H1 (cell line): ENCODE results near the gene CHEK2. TPM values are rescaled to one million over a fixed set of nuclear protein-coding genes. Genes with fewer than 3 reads are reported as not detected.

Source experiments
- CTCF ChIA-PET: fragments of 300-600 bp; sonication (Branson Sonifier 250); formaldehyde crosslinking; loops from one replicate; lab custom pipeline; 2021; ENCODE audit not compliant: partially characterized antibody; lab: Charles Lee
- POLR2A ChIA-PET: fragments of 300-600 bp; sonication (Branson Sonifier 250); formaldehyde crosslinking; loops from one replicate; lab custom pipeline; 2021; ENCODE audit warnings: inconsistent platforms; ENCODE audit not compliant: partially characterized antibody; lab: Charles Lee
- DNase-seq, 2 experiments: peaks; one replicate each; pipeline versions ENCODE4 v3.0.0 to v3.0.0-alpha.2; 2010 to 2022; ENCODE audit warnings: low spot score in 2 of 2, low read depth in 1 of 2, mixed read lengths in 1 of 2
- FAIRE-seq: peaks from 2 replicates; lab custom pipeline; 2011; peaks lifted over from hg19 to GRCh38; lab: Jason Lieb, UNC
- H2AFZ ChIP-seq: 2 replicates; pipeline ENCODE4 v1.8.1; 2012; ENCODE audit warnings: low read length, inconsistent platforms
- H2AK5ac ChIP-seq: 2 replicates; pipeline ENCODE4 v1.6.1; 2013; ENCODE audit warnings: low read depth, low read length
- H2BK120ac ChIP-seq: replicated peaks from 2 replicates; pipeline ENCODE3; 2013; ENCODE audit warnings: low read depth, low read length, inconsistent platforms
- H2BK12ac ChIP-seq: 2 replicates; pipeline ENCODE4 v1.6.1; 2013; ENCODE audit warnings: low read depth, low read length
- H2BK15ac ChIP-seq: 2 replicates; pipeline ENCODE4 v1.6.1; 2013; ENCODE audit warnings: low read length
- H2BK20ac ChIP-seq: 2 replicates; pipeline ENCODE4 v1.6.1; 2013; ENCODE audit warnings: low read length
- H2BK5ac ChIP-seq: 2 replicates; pipeline ENCODE4 v1.6.1; 2013; ENCODE audit warnings: low read depth, low read length
- H3K14ac ChIP-seq: 2 replicates; pipeline ENCODE4 v1.6.1; 2013; ENCODE audit warnings: inconsistent platforms; ENCODE audit not compliant: insufficient read length
- H3K18ac ChIP-seq: 2 replicates; pipeline ENCODE4 v1.6.1; 2013; ENCODE audit warnings: low read length; ENCODE audit errors: extremely low read depth
- H3K23ac ChIP-seq: 2 replicates; pipeline ENCODE4 v1.6.1; 2013; ENCODE audit warnings: inconsistent platforms; ENCODE audit not compliant: insufficient read length
- H3K23me2 ChIP-seq: 2 replicates; pipeline ENCODE4 v1.6.1; 2013; ENCODE audit warnings: low read depth, low read length
- H3K27ac ChIP-seq: 2 replicates; pipeline ENCODE4 v1.6.1; 2011; ENCODE audit warnings: low read depth, low read length, inconsistent platforms
- H3K27me3 ChIP-seq, 4 experiments: replicated peaks in 1 of 4; 1 replicate in 1 of 4; 2 replicates in 3 of 4; pipeline versions ENCODE4 v1.6.1 to v1.8.1; 2011 to 2013; ENCODE audit warnings: low read length in 3 of 4, mild to moderate bottlenecking in 3 of 4, inconsistent platforms in 2 of 4, mixed read lengths in 2 of 4, moderate library complexity in 1 of 4; ENCODE audit not compliant: control insufficient read depth in 3 of 4, insufficient read depth in 3 of 4; ENCODE audit errors: extremely low read depth in 1 of 4
- H3K36me3 ChIP-seq, 4 experiments: 2 replicates each; pipeline versions ENCODE4 v1.6.1 to v1.8.1; 2011 to 2013; ENCODE audit warnings: mild to moderate bottlenecking in 4 of 4, low read length in 3 of 4, moderate library complexity in 2 of 4, control low read depth in 1 of 4, inconsistent platforms in 1 of 4; ENCODE audit not compliant: insufficient read depth in 4 of 4, control insufficient read depth in 2 of 4
- H3K4ac ChIP-seq: replicated peaks from 2 replicates; pipeline ENCODE3; 2013; ENCODE audit warnings: low read length, low read depth, mixed read lengths, inconsistent platforms; ENCODE audit not compliant: insufficient read length
- H3K4me1 ChIP-seq, 4 experiments: replicated peaks in 1 of 4; 1 replicate in 1 of 4; 2 replicates in 3 of 4; pipeline versions ENCODE4 v1.6.1 to v1.8.1; 2011 to 2013; ENCODE audit warnings: low read length in 3 of 4, inconsistent platforms in 2 of 4, mixed read lengths in 1 of 4; ENCODE audit not compliant: insufficient read depth in 4 of 4, control insufficient read depth in 3 of 4
- H3K4me2 ChIP-seq, 2 experiments: 2 replicates each; pipeline versions ENCODE4 v1.6.1 to v1.8.1; 2011 to 2013; ENCODE audit warnings: low read depth in 2 of 2, low read length in 2 of 2, control low read depth in 1 of 2, inconsistent platforms in 1 of 2, mild to moderate bottlenecking in 1 of 2; ENCODE audit not compliant: insufficient read depth in 1 of 2
- H3K4me3 ChIP-seq, 4 experiments: fragments of 200-600, 300-600 bp in 1 of 4; sonication (generic), shearing (Covaris generic), sonication (Bioruptor Twin) in 1 of 4; 2 replicates each; pipeline versions ENCODE4 v1.5.1 to v1.8.1; 2011 to 2016; ENCODE audit warnings: low read length in 4 of 4, low read depth in 3 of 4, control low read depth in 2 of 4, inconsistent platforms in 2 of 4, mild to moderate bottlenecking in 2 of 4, mixed read lengths in 1 of 4, moderate library complexity in 1 of 4; ENCODE audit not compliant: insufficient read depth in 2 of 4; ENCODE audit errors: extremely low read depth in 1 of 4
- H3K56ac ChIP-seq: replicated peaks from 2 replicates; pipeline ENCODE3; 2013; ENCODE audit warnings: low read depth, mild to moderate bottlenecking, mixed read lengths, low read length, inconsistent platforms; ENCODE audit not compliant: insufficient read length
- H3K79me1 ChIP-seq: 2 replicates; pipeline ENCODE4 v1.6.1; 2013; ENCODE audit warnings: low read depth, low read length, control low read depth
- H3K79me2 ChIP-seq, 2 experiments: 2 replicates each; pipeline versions ENCODE4 v1.6.1 to v1.8.1; 2012 to 2013; ENCODE audit warnings: low read length in 2 of 2, mild to moderate bottlenecking in 2 of 2, inconsistent platforms in 1 of 2; ENCODE audit not compliant: insufficient read depth in 2 of 2, control insufficient read depth in 1 of 2
- H3K9ac ChIP-seq, 4 experiments: replicated peaks in 1 of 4; 1 replicate in 1 of 4; 2 replicates in 3 of 4; pipeline versions ENCODE4 v1.6.1 to v1.8.1; 2011 to 2013; ENCODE audit warnings: low read depth in 3 of 4, low read length in 3 of 4, control low read depth in 2 of 4, mild to moderate bottlenecking in 2 of 4, moderate library complexity in 2 of 4, inconsistent platforms in 1 of 4; ENCODE audit errors: extremely low read depth in 1 of 4
- H3K9me3 ChIP-seq, 2 experiments: 2 replicates each; pipeline versions ENCODE4 v1.6.1 to v1.8.1; 2012 to 2013; ENCODE audit warnings: mild to moderate bottlenecking in 2 of 2, moderate library complexity in 2 of 2, control low read depth in 1 of 2, inconsistent platforms in 1 of 2, low read depth in 1 of 2, low read length in 1 of 2, mixed read lengths in 1 of 2; ENCODE audit not compliant: insufficient read depth in 2 of 2
- H4K20me1 ChIP-seq, 2 experiments: replicated peaks in 1 of 2; 2 replicates each; pipeline versions ENCODE3 to v1.8.1; 2011 to 2013; ENCODE audit warnings: inconsistent platforms in 2 of 2, low read length in 2 of 2, mild to moderate bottlenecking in 1 of 2; ENCODE audit not compliant: insufficient read depth in 2 of 2, control insufficient read depth in 1 of 2
- H4K5ac ChIP-seq: 2 replicates; pipeline ENCODE4 v1.6.1; 2013; ENCODE audit warnings: low read length, low read depth, mixed read lengths, inconsistent platforms; ENCODE audit not compliant: insufficient read length
- H4K8ac ChIP-seq: 2 replicates; pipeline ENCODE4 v1.8.0; 2013; ENCODE audit warnings: mild to moderate bottlenecking, moderate library complexity, low read length, inconsistent platforms; ENCODE audit not compliant: insufficient read depth; ENCODE audit errors: extremely low read depth
- H4K91ac ChIP-seq: replicated peaks from 2 replicates; pipeline ENCODE3; 2013; ENCODE audit warnings: low read length, mixed read lengths, inconsistent platforms; ENCODE audit not compliant: insufficient read length
- ATF3 ChIP-seq: IDR thresholded peaks from 2 replicates; pipeline ENCODE4 v1.6.1; 2011; ENCODE audit warnings: low read depth, mild to moderate bottlenecking, low read length; ENCODE audit not compliant: insufficient read depth
- BACH1 ChIP-seq: IDR thresholded peaks from 2 replicates; pipeline ENCODE4 v1.6.1; 2012; ENCODE audit warnings: low read length, improper control_type of control experiment
- CHD2 ChIP-seq: IDR thresholded peaks from 2 replicates; pipeline ENCODE4 v1.6.1; 2012; ENCODE audit warnings: low read length, improper control_type of control experiment
- CTCF ChIP-seq, 3 experiments: IDR thresholded peaks; 1 replicate in 2 of 3; 2 replicates in 1 of 3; pipeline versions ENCODE4 v1.5.1 to v1.6.1; 2011; ENCODE audit warnings: low read length in 3 of 3, mild to moderate bottlenecking in 3 of 3, inconsistent platforms in 2 of 3, low read depth in 1 of 3, moderate library complexity in 1 of 3; ENCODE audit not compliant: insufficient read depth in 1 of 3; ENCODE audit errors: control extremely low read depth in 1 of 3
- MAX ChIP-seq: IDR thresholded peaks from 2 replicates; pipeline ENCODE4 v1.6.1; 2012; ENCODE audit warnings: inconsistent platforms
- POLR2AphosphoS5 ChIP-seq: IDR thresholded peaks from 2 replicates; pipeline ENCODE4 v1.6.1; 2011; ENCODE audit warnings: low read depth, low read length
- RAD21 ChIP-seq, 2 experiments: IDR thresholded peaks in 1 of 2; conservative IDR thresholded peaks in 1 of 2; 2 replicates each; pipeline ENCODE4 v1.6.1; 2011; ENCODE audit warnings: low read depth in 2 of 2, low read length in 2 of 2, improper control_type of control experiment in 1 of 2, inconsistent platforms in 1 of 2, mild to moderate bottlenecking in 1 of 2, moderate library complexity in 1 of 2
- SAP30 ChIP-seq: fragments of 300-600 bp; sonication (generic); IDR thresholded peaks from 2 replicates; pipeline ENCODE4 v1.7.1; 2012; ENCODE audit warnings: low read length, moderate library complexity, mild to moderate bottlenecking, inconsistent platforms; ENCODE audit not compliant: insufficient read depth, insufficient replicate concordance
- SP2 ChIP-seq: IDR thresholded peaks from 2 replicates; pipeline ENCODE4 v1.6.1; 2012; ENCODE audit warnings: mild to moderate bottlenecking, low read length, inconsistent platforms
- TCF12 ChIP-seq: IDR thresholded peaks from 2 replicates; pipeline ENCODE4 v1.6.1; 2011; ENCODE audit warnings: low read depth, mild to moderate bottlenecking, low read length
- WGBS, 2 experiments: shearing (Covaris generic) in 1 of 2; methylation state at CpG; one replicate each; pipeline versions ENCODE4 v1.1.6 to v1.1.7; 2013 to 2015; ENCODE audit warnings: low lambda C conversion rate in 2 of 2, mixed read lengths in 2 of 2, inconsistent platforms in 1 of 2, low coverage in 1 of 2, missing lambda C conversion rate in 1 of 2; ENCODE audit not compliant: insufficient replicate concordance in 2 of 2, insufficient coverage in 1 of 2, insufficient read length in 1 of 2; ENCODE audit errors: extremely low coverage in 1 of 2, missing lambda C conversion rate in 1 of 2; 5-methylcytosine and 5-hydroxymethylcytosine counted together
- polyA plus RNA-seq, 7 experiments: library from polyadenylated mRNA; depleted of rRNA in 3 of 7; stranded (reverse) in 5 of 7; unstranded in 2 of 7; fragments of >200 nt in 5 of 7; fragments of 200-250 nt in 2 of 7; gene quantifications; 1 replicate in 5 of 7; 2 replicates in 1 of 7; 4 replicates in 1 of 7; pipeline versions ENCODE4 v1.2.1 to v1.2.3, GENCODE V29; 2011 to 2013; ENCODE audit warnings: missing spikeins in 2 of 7, mixed read lengths in 2 of 7
- total RNA-seq: library from RNA; stranded (reverse); fragmentation: NEBNext Ultra II Directional; extraction: Animal tissue kit (Norgen Biotek cat#: 25700); gene quantifications from 2 replicates; pipeline ENCODE4 v1.2.1, GENCODE V29; 2021

The CHEK2 gene
- total and polyA plus RNA-seq, 2 of the 8 experiments (the other 6 are each of a cell fraction or from before 2014, with no cell fraction given) = 74.9 to 89.5 TPM

- FAIRE-seq = no peak
- TF ChIP-seq POLR2AphosphoS5 = no peak
- no peak for TF ChIP-seq ATF3
- TF ChIP-seq BACH1 = no peak
- no peak for TF ChIP-seq TCF12
- no peak for TF ChIP-seq SP2
- TF ChIP-seq CTCF (IDR thresholded peaks at IDR 0.05; ENCODE audit: control extremely low read depth in 1 of 3, insufficient read depth in 1 of 3, low read depth in 1 of 3, low read length in 3 of 3) = no peak
- no peak for TF ChIP-seq SAP30
- no peak for TF ChIP-seq CHD2
- TF ChIP-seq MAX = no peak
- TF ChIP-seq RAD21 (IDR thresholded peaks at IDR 0.05 in 1 of 2, conservative IDR thresholded peaks at IDR 0.05 in 1 of 2; ENCODE audit: low read depth in 2 of 2, low read length in 2 of 2) = no peak
Measured at GRCh38 chr22:28728002-28728401, 13.6 kb downstream of the CHEK2 start.

More at GRCh38 chr22:28728002-28728401, 13.6 kb downstream of the CHEK2 start:
- H3K27ac ChIP-seq = no peak overlapping the region
- H3K79me2 ChIP-seq = peaks cover 0 to 13% of the 10 kb centered on the region in 2 experiments; a peak in 2 of 4 replicates
- no peaks in the 10 kb centered on the region for H4K20me1 ChIP-seq
- no peak overlapping the region for H2BK15ac ChIP-seq
- H3K56ac ChIP-seq = no peak overlapping the region
- H2AK5ac ChIP-seq = no peak overlapping the region
- 82% methylated on average over 1 of the region's 1 CpG; no CpG with 5 or more reads in 1 of the 2 experiments for WGBS, 2 experiments
- no peak overlapping the region for H3K4me3 ChIP-seq
- H2BK20ac ChIP-seq = no peak overlapping the region
- ChIA-PET CTCF (no interaction called here), POLR2A (no interaction called here)
- H2BK5ac ChIP-seq = no peak overlapping the region
- no peak overlapping the region for H2AFZ ChIP-seq
- no peak overlapping the region for H3K23ac ChIP-seq
- no peak overlapping the region for H3K9ac ChIP-seq
- H4K91ac ChIP-seq = no peak overlapping the region
- H2BK120ac ChIP-seq = no peak overlapping the region
- DNase-seq = no peak
- H3K27me3 ChIP-seq = no peaks in the 10 kb centered on the region
- no peaks in the 10 kb centered on the region for H3K4me1 ChIP-seq
- H3K4me2 ChIP-seq = no peak overlapping the region
- no peak overlapping the region for H2BK12ac ChIP-seq
- H3K14ac ChIP-seq = no peak overlapping the region
- no peak overlapping the region for H3K4ac ChIP-seq
- H3K18ac ChIP-seq = no peak overlapping the region
- H3K79me1 ChIP-seq = no peaks in the 10 kb centered on the region; the same call in 1 of the 2 replicates
- H4K5ac ChIP-seq = no peak overlapping the region
- H3K9me3 ChIP-seq = no peaks in the 10 kb centered on the region
- no peak overlapping the region for H4K8ac ChIP-seq
- no peaks in the 10 kb centered on the region for H3K23me2 ChIP-seq
- H3K36me3 ChIP-seq = peaks cover under 1 to 27% (median 12%) of the 10 kb centered on the region in 4 experiments; a peak in 7 of 8 replicates
